HepG2 (cell line): ENCODE data around the gene SMARCB1. TPM values are rescaled to one million over a fixed set of nuclear protein-coding genes. Genes with fewer than 3 reads are reported as not detected.

Experiments
- ARNT2 ChIP-seq: sonication (generic); formaldehyde crosslinking; IDR thresholded peaks from 2 replicates; pipeline ENCODE4 v1.8.0; 2022; ENCODE audit warnings: mild to moderate bottlenecking, low read depth, missing genetic modification reagents, moderate library complexity
- ATF2 ChIP-seq: sonication (generic); formaldehyde crosslinking; IDR thresholded peaks from 2 replicates; pipeline ENCODE4 v1.4.0; 2020; ENCODE audit warnings: missing genetic modification reagents
- CEBPB ChIP-seq: IDR thresholded peaks from 2 replicates; pipeline ENCODE4 v1.6.1; 2011; ENCODE audit warnings: low read depth, low read length, improper control_type of control experiment, borderline replicate concordance
- CENPT ChIP-seq: sonication (generic); formaldehyde crosslinking; IDR thresholded peaks from 2 replicates; pipeline ENCODE4 v1.8.0; 2022; ENCODE audit warnings: low read depth, mild to moderate bottlenecking, moderate library complexity, missing genetic modification reagents
- CHD2 ChIP-seq: IDR thresholded peaks from 2 replicates; pipeline ENCODE4 v1.6.1; 2011; ENCODE audit warnings: low read depth, low read length, improper control_type of control experiment
- MTA3 ChIP-seq: sonication (generic); formaldehyde crosslinking; IDR thresholded peaks from 2 replicates; pipeline ENCODE4 v1.4.0; 2020; ENCODE audit warnings: missing genetic modification reagents
- NR2C2 ChIP-seq: sonication (generic); formaldehyde crosslinking; IDR thresholded peaks from 2 replicates; pipeline ENCODE4 v1.4.0; 2020; ENCODE audit warnings: missing genetic modification reagents, mild to moderate bottlenecking, moderate library complexity, borderline replicate concordance
- RAD21 ChIP-seq: fragments of 450-650 bp; formaldehyde crosslinking; IDR thresholded peaks from 2 replicates; pipeline ENCODE4 v1.5.0; 2020; ENCODE audit warnings: mild to moderate bottlenecking
- XRCC5 ChIP-seq: fragments of 200-400 bp; formaldehyde crosslinking; optimal IDR thresholded peaks from 2 replicates; pipeline ENCODE3; 2017; ENCODE audit warnings: mild to moderate bottlenecking, low read length
- ZBTB1 ChIP-seq: sonication (generic); formaldehyde crosslinking; IDR thresholded peaks from 2 replicates; pipeline ENCODE4 v1.4.0; 2020; ENCODE audit warnings: missing genetic modification reagents, borderline replicate concordance
- ZBTB40 ChIP-seq, 2 experiments: fragments of 450-650 bp in 1 of 2; sonication (generic) in 1 of 2; formaldehyde crosslinking in 1 of 2; IDR thresholded peaks; 2 replicates each; pipeline versions ENCODE4 v1.6.1 to v1.8.0; 2016 to 2022; ENCODE audit warnings: antibody characterized with exemption in 1 of 2, mild to moderate bottlenecking in 1 of 2, missing genetic modification reagents in 1 of 2
- ZNF20 ChIP-seq: sonication (generic); formaldehyde crosslinking; IDR thresholded peaks from 2 replicates; pipeline ENCODE4 v1.4.0; 2020; ENCODE audit warnings: mild to moderate bottlenecking, moderate library complexity, missing genetic modification reagents
- ZNF768 ChIP-seq: sonication (generic); formaldehyde crosslinking; IDR thresholded peaks from 2 replicates; pipeline ENCODE4 v1.4.0; 2020; ENCODE audit warnings: missing genetic modification reagents
- ZNF878 ChIP-seq: sonication (generic); formaldehyde crosslinking; IDR thresholded peaks from 2 replicates; pipeline ENCODE4 v1.8.1; 2023; ENCODE audit warnings: mild to moderate bottlenecking, missing genetic modification reagents, moderate library complexity
- ZNF891 ChIP-seq: sonication (generic); formaldehyde crosslinking; IDR thresholded peaks from 2 replicates; pipeline ENCODE4 v1.5.0; 2020; ENCODE audit warnings: mild to moderate bottlenecking, missing genetic modification reagents
- ZUFSP ChIP-seq: sonication (generic); formaldehyde crosslinking; IDR thresholded peaks from 2 replicates; pipeline ENCODE4 v1.9.0; 2021; ENCODE audit warnings: missing genetic modification reagents, mild to moderate bottlenecking, borderline replicate concordance
- polyA plus RNA-seq, 8 experiments: library from polyadenylated mRNA; depleted of rRNA in 3 of 8; stranded (reverse) in 7 of 8; unstranded in 1 of 8; fragments of >200 nt; fragmentation: Illumina TruSeq in 4 of 8; extraction: Trizol in 4 of 8; gene quantifications; 2 replicates each; pipeline versions ENCODE4 v1.2.1 to v1.2.3, GENCODE V29; 2011 to 2016; ENCODE audit warnings: low read depth in 4 of 8, missing spikeins in 1 of 8, mixed read lengths in 1 of 8; ENCODE audit not compliant: insufficient read depth in 1 of 8
- total RNA-seq, 5 experiments: library from RNA; depleted of rRNA; stranded (reverse); fragments of >200 nt; fragmentation: Illumina TruSeq; extraction: Trizol; gene quantifications; 2 replicates each; pipeline ENCODE4 v1.2.3, GENCODE V29; 2016; ENCODE audit warnings: low read depth in 1 of 5

Gene SMARCB1
- total and polyA plus RNA-seq, 2 of the 13 experiments (the other 11 are each of a cell fraction or from before 2014, with no cell fraction given) = 74.0 to 166 TPM

GRCh38 chr22:23774114-23774921 is 12.4 kb upstream of the SMARCB1 start (continued):
- TF ChIP-seq ZBTB1 (no peak), ZNF20 (CRISPR knock-in tag) (no peak), ZUFSP (CRISPR knock-in tag) (no peak), ZNF891 (CRISPR knock-in tag) (0 out of 2 replicates have a peak, but pooled peaks have one; percentile 13), MTA3 (no peak), CEBPB (peak; percentile 78), ZNF768 (CRISPR knock-in tag) (peak; percentile 95), ATF2 (CRISPR knock-in tag) (peak; percentile 62), RAD21 (CRISPR knock-in tag) (no peak), ARNT2 (CRISPR knock-in tag) (no peak), XRCC5 (peak; percentile 22), CENPT (CRISPR knock-in tag) (no peak), ZBTB40 (IDR thresholded peaks at IDR 0.05) (no peak), ZBTB40 (CRISPR knock-in tag; IDR thresholded peaks at IDR 0.05) (no peak; the same call in 1 of the 2 replicates), ZNF878 (CRISPR knock-in tag) (peak; percentile 53; the same call in 1 of the 2 replicates), CHD2 (no peak), NR2C2 (CRISPR knock-in tag) (peak; percentile 66)
